ENCODE results near the gene UGT3A1.
"Not testable (repeated sequence)": the region's sequence is repeated elsewhere in the genome, so short reads cannot be mapped to it uniquely, and the experiment has no call there.

Gene UGT3A1

DNA sequence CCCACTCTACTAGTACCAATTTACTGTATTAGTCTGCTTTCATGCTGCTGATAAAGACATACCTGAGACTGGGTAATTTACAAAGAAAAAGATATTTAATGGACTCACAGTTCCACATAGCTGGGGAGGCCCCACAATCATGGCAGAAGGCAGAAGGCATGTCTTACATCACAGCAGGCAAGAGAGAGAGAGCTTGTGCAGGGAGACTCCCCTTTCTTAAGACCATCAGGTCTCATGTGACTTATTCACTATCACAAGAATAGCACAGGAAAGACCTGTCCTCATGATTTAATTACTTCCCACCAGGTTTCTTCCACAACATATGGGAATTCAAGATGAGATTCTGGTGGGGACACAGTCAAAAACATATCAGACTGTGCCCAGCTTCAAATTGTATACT lies 11.5 kb downstream of the UGT3A1 start:
- DNase-seq = no peak

DNA sequence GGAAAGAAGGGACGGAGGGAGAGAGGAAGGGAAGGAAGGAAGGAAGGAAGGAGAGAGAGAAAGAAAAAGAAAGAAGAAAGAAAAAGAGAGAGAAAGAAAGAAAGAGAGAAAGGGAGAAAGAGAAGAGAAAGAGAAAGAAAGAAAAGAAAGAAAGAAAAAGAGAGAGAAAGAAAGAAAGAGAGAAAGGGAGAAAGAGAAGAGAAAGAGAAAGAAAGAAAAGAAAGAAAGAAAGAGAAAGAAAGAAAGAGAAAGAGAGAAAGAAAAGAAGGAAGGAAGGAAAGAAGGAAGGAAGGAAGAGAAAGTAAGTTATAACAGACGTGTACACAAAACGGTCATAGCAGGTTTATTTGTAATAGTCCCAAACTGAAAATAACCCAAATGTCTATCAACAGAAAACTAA lies 14.3 kb downstream of the UGT3A1 start:
- not testable (repeated sequence) for DNase-seq

DNA sequence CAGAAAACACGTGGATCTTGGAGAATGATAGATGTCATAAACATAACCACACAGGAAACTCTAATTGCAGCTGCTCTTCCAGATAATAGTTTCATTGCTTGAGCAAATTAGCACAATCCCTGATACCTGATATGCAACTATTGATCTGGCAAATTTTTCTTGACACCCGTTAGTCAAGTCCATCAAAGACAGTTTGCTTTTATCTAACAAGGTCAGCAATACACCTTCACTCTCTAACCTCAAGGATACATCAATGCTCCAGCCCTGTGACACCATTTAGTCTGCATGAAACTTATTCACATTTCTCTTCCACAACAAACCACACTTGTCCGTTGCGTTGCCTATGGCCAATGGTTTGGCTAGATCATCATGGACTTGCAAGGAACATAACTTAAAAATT lies 16.6 kb downstream of the UGT3A1 start:
- no peak for DNase-seq

DNA sequence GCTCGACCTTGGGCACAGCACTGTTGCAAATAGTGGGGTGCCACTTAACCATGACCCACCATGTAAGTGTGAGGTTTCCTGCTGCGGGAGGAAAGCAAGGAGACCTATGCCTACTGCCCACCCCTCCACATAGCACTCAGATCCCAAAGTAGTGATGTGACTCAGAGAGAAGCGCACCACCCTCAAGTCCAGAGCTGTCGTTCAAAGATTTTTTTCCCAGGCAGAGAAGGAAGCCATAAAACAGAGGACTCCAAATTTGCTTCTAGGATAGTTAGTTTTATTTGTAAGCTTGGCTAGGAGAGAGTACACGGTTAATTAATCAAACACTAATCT lies 19.3 kb downstream of the UGT3A1 start:
- no peak for DNase-seq

DNA sequence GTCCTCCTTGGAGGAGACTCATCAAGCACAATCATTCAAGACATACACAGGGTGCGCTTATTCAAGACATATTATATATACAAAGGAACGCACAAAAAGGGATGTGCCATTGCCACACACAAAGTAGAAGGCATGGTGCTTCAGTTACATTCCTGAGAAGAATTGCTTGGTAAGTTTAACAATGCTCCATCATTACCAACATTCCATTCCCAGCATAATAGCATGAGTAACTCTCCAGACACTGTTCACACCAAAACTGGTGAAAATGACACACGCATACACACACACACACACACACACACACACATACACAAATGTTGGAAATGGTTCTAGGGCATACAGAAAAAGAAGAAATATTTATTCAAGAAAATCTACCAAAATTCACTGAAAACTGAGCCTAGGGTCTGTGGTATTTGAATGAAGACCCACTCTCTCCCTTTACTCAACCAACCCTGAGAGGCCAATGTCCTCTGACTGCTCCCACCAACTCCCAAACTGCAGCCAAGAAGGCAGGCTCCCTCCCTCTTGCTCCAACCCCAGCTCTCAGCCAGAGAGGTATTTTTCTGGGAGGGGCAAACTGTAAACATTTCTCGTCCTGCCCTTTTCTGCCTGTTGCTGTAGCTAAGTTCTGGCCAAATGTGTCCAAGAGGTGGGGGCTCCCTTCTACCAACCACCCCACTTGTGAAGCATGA lies 19.9 kb downstream of the UGT3A1 start:
- DNase-seq = no peak

DNA sequence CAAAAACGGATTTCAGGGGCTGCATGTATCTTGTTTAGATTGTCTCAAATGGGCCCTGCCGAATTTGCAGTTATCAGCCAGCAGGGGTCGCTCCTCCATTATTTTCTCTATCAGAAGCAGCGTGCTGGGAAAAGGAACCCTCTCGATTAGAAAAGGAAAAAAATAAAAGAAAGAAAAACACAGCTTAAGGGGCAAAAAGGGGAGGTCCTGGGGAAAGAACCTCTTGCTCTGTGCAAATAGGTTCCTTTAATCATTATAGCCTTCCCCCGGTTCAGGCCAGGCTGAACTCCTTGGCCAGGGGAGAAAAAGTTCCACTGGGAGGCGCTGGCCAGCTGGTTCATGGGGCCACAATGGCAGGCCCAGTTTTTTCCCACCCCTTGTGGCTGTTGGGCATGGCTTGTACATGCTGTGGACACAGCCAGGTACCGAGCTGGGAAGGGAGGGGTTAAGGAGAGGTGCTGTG lies 27.8 kb downstream of the UGT3A1 start:
- DNase-seq = no peak

DNA sequence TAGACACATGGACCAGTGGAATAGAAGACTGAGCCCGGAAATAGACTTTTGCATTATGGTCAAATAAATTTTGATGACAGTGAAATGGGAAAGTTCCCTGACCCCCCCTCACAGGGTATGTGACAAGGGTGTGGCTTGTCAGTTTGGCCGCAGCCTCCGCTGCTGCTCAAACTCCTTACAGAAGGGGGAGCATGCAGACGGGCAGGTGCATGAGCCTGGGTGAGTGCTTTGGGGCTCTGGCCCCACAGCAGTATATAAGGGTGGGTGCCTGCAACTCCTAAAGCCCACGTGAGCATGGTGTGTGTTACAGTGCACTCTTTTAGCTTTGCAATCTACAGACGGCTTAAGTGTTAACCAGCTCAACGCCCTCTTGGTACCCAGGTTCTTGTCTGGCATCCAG lies 30.9 kb downstream of the UGT3A1 start:
- DNase-seq = no peak

DNA sequence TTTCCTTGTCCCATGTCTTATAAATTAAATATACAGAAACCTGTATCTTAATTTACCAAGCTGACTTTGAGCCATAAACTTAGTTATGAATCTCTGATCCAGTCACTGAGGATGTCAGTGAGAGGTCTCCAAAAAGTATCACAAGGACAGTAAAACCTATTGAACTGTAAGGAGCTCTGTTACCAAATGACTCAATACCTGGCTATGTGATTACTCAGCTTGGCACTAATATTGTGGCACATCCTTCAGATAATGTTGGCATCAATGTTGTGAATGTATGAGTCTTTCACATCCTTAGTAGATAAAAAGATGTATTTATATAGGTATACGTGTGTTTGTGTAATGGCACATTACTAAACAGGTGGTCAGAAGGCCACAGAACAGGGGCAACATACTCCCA lies 34.8 kb downstream of the UGT3A1 start:
- no peak for DNase-seq

DNA sequence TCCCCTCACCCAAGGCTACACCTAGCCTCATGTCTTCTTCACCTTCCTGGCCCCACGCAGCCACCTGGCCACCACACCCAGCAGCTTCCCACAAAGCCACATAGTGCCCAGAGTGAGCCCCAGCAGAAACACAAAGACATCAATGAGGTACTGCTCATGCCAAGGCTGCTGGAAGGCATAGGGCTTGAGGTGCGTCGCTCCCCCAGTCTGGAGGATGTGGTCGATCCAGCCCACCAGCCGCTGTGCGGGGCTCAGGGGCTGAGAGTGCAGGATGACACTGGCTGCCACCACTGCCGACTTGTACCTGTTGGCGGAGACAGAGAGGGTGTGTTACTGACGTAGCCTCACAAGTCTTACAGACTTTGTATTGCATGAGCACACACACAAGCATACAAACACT lies 37.0 kb downstream of the UGT3A1 start:
- no peak for DNase-seq

DNA sequence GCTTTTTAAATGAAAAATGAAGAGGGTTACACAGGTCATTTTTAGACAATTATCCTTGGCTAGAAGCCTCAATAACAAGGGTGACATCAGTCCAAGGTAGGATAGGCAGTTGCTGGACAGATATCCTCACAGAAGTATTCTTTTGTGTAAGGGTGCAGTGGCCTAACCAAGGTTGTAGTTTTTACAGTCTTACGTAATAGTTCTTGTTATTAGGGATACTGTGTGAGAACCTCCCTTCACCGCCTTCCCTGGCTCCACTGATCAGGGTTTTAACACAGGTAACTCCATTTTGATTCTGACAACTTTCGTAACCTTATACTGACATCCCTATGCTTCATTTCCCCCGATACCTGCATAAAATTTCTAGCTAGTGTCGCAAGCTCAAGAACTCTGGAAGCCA lies 44.1 kb downstream of the UGT3A1 start:
- no peak for DNase-seq

DNA sequence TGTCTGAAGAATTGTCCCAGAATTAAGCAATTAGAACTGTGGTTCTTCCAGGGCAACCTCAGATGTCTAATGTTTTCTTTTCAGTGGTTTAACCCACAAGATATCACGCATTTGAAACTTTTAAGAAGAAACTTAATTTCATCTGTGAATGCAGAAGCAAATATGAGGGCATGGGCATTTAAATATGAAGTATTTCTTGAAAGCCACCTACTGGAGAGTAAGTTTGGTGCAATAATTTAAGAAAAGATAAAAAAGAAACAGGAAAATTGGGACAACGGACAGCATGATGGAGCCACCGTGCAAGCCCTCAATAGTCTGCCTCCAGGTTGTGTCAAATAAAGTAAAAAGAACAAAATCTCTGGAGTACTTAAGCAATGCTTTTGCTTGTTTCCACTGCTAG lies 51.6 kb downstream of the UGT3A1 start:
- DNase-seq = no peak

DNA sequence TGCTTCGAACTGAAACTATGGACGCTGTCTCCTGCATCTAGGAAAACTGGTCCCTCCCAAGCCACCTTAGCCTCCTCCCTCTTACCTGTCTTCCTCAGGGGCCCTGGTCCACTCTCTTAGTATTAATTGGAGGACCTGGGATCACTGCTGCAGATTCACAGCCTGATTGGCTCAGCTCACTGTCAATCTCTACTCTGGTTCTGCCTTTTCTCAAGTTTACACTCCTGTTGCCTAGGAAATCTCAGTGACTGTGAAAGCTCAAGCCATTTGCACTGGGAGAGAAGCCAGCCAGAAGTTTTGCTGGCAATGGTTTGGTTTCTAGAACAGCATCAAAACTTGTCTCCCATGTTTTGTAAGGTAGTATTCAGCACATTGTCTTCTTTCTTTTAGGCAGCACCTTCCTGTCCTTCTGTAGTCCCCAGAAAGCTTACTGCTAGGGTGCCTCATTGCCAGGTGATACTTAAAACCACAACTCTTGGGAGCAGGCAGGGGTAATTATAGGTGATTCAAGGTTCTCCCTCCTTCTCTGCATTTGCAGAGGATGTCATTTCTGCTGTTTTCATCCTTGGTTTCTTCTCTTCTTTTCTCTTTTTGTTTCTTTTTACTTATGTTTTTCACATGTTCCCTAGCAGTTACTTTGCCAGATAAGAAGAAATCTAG lies 52.5 kb downstream of the UGT3A1 start, which contains the start of gene CAPSL:
CAPSL (minus strand) TSS at position 55 of the 660 bp plus-strand sequence. CDS start 17,502 bp downstream, outside the sequence.
- DNase-seq = no peak

DNA sequence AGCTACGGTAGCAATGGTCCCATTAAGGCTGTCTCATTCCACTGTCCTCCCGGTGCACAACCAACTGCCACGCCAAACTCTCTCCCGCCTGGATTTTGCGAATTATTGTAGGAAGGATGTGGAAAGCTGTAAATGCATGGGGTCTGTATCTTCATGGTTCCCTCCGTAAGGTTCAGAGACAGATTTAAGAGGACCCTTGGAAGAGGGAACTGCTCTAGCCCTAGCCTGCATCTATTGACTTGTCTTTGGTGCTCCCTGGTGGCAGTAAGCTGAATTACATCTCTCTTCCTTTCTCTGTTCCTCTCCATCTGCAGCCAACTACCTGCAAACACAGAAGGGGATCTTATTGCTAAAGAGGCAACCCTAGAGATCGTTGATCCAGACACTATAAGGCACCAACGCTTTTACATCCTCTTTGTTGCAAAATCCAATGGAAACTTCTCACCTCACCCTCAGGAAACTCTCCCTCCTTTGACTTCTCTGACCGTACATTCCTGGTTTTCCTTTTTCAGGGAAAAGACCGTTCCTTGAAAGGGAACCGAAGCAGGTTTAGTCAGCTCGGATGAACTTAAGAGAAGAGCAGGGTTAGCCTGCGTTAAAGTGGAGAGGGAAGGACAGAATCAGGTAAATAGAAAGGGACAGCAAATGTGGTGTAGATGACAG lies 64.7 kb downstream of the UGT3A1 start:
- peak; percentile 6 to 44 for DNase-seq

DNA sequence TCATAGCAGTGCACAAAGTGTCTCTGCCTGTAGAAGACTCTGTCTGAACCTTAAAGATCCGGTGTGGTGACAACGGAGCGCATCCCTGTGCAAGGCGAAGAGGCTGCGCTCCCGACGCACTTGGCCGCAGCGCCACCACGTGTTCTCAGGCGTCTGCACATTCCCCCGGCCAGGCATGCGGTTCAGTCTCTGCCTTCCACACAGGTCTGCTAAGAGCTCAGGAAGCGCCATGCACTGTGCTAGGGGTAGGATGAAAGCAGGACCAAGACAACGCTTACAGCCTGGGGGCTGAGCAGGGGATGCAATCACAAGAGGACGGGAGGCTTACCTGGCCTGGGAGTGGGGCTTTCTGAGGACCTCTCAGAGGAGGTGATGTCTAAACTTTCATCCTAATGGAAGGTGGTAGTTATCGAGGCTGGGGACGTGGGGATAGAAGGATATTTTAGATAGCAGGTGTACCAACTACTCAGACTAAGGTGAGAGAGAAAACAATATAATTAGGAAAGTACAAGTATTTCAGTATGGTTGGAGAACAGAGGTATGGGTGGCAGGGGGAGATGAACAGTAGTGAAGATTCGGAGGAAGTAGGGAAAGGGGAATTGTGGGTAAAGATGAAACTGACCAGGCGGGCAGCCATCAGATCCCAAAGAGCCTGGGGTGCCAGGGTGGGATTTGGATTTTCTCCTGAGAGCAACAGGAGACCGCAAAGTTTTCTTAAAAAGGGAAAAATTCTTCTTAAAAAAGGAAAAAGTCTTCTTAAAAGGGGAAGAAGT lies 66.1 kb downstream of the UGT3A1 start:
- DNase-seq = peak; percentile 35 to 62

DNA sequence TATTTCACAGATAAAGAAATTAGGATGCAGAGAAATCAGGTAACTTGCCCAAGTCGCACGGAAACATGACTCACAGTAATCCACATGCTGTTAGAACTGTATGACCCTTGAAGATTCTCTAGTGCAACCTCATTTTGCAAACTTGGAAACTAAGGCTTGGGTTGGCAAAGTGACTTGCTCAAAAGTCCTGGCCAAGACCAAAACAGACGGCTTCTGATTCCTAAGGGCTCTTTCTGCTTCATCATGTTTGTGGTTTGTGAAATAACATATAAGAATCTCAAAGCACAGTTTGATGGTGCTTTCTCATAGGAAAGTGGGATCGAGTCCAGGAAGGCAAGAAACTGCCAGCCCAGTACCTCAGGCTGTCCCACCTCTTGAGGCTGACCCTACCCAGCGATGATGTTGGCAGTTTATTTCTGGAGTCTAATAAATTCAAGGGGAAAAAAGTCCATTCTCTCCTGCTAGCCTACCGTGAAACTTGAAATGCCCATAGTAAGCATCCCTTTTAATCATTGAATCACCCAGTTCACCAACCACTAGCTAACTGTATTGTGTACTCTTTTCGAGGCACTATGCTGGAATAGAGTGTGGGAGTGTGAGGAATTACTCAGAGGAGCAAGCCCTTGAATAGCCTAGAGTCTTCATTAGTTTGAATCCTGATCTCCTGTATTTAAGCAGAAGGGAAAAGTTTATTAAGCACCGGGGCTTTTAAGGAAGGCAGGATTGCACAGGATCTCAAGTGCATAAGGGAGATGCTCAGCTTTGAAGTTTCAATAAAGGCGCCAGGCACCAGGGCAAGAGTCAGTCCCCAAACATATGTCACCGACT lies 66.9 kb downstream of the UGT3A1 start:
- DNase-seq = no peak

DNA sequence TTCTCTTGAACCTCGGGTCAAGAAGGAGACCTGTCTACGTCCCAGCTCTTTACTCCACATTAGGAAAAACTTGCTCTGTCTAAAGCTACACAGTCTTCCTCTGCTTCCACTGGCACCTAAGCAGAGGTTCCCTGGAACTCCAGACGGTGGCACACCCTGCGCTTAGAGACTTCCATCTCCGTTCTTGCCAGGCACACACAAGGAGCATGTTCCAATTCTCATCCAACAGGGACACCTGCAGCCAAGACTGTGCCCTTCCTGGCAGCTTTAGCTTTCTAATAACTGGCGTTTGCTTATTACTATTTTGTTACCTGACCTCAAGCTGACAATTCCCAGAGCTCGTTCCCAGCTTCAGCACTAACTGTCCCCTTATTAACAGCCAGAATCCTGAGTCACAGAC lies 68.7 kb downstream of the UGT3A1 start:
- DNase-seq = no peak

DNA sequence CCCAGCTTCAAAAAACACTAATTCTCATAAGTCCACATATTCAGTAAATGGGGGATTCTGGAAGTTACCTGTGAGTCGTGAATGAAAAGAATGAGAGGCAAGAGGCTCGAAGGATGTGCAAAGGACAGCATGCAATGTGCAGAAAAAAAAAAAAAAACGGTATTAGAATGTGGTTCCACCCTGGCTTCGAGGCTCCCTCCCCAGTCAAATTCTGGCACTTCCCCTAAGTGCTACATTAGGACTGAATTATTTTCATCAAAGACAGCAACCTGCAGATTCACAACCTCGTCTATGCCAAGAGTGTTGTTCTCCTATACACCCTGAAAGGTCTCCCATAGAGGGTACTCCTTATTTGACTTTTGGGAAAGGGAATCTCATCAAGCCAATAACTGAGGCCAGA lies 69.3 kb downstream of the UGT3A1 start:
- no peak for DNase-seq

DNA sequence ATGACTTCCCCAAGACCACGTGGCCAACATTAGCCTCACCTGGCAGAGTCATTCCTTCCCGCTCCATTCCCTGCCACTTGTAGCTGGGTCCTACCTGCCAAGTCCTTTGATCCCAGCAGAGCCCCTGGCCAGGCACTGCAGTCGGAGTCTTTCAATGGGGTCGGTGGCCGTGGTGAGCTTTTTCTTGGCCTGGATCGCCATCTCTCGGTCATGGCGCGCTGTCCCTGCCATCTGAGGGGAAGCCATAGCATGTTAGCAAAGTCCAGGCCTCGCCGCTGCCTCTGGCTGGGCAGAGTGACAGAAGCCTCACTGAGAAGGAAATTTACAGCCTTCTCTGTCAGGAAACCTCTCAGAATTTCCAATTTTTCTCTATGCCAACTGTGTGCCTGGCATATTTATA lies 70.3 kb downstream of the UGT3A1 start:
- no peak for DNase-seq

DNA sequence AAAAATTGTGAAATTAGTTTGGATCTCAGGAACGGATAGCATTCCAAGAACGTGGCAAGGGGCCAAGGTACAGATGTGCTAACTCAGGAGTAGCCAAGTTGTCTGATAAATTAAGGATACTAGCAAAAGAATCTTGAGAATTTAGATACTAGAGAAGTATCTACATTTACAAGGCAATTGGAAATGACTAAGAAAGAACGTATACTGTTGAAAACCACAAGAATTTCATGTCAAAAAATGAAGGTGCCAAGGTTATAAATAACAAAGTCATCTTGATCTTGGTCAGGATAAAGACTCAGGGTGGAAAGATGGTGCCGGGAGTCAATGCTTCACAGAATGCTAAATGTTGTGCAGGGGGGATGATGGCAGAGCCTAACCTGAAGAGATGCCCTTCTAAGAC lies 72.0 kb downstream of the UGT3A1 start:
- DNase-seq = no peak

DNA sequence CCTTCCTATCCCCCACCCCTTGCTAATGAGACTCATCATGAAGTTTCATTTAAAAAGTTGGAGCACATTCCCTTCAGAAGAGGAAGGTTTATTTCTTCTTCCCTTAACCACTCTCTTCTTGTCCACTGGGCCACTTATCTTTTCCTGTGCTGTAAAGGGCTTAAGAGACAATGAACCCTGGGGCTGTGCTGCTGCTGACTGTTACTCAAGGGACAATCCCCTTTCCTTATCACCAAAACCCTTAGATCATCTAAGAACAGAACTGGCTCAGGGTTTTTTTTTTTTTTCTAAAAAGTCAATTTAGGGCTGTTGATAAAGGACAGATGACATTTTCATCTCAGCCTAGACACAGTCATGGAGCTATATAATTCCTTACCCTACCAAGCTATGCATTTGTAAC lies 82.4 kb downstream of the UGT3A1 start:
- DNase-seq = no peak

DNA sequence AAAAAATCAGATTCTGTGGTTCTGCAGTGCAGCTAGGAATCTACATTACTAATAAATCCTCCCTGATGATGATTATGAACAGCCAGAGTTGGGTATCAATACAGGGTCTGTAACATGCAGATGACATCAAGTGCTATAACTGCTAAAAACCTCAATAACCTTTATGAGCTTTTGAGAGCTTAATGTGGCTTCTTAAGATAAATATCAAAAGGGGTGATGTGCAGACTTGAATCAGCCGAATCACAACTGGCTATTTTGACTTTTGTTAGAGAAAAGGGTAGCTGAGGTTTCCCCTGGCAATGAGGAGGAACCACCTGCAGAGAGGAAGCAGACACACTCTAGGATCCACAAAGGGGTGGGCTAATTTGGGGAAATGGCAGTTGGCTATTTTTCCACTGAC lies 83.0 kb downstream of the UGT3A1 start:
- peak in 1 of 2 donors; percentile 76 for DNase-seq

DNA sequence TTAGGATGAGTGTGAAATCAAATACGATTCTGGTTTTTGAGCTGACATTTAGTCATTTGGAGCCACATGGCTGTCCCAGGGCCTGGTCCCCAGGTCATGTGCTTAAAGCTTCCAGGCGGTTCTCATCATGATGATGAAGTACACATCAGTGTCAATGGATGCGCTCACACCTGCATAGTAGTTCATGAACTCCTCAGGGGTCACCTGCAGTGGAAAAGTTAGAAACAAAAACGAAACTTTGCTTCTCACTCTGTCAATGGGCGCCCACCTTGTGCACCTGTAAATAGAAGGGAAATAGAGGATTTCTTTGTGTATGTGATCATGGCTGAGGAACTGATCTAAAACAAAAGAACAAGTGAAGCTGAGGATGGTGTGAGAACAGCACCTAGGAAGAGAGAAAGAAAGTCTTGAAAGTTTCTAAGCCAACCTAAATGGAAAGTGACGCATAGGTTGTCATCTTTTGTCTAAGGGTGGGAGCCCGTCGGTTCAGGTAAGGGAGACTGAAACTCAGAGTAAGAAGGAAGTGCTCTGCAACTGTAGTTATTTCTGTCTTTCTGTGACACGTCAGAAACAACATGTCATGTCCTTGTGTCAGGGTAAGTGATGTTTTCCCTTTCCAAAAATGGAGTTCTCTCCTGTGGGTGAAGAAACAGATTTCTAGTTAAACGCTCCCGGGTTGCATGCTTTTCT lies 86.6 kb downstream of the UGT3A1 start:
- no peak for DNase-seq

Measured in bone marrow (tissue), 2 donors.